ENCODE results near the gene RPP25.

The RPP25 gene

GRCh38 chr15:74955796-74956647, 550 bp downstream of the RPP25 start:
- H3K4me2 ChIP-seq (ENCODE audit: low read depth, low read length, poor library complexity, severe bottlenecking) = peak overlapping the region; percentile 81
- H3K9ac ChIP-seq (ENCODE audit: low read length) = peak overlapping the region; percentile 77
- H4K20me1 ChIP-seq (ENCODE audit: low read depth, low read length) = no peaks in the 10 kb centered on the region
- H3K79me2 ChIP-seq (ENCODE audit: insufficient read depth, low read length) = peaks cover 24% of the 10 kb centered on the region
- H3K27me3 ChIP-seq (ENCODE audit: low read length) = no peaks in the 10 kb centered on the region
- peak overlapping the region; percentile 63 for H3K4me3 ChIP-seq (ENCODE audit: insufficient read depth, low read length, poor library complexity, severe bottlenecking)
- no peaks in the 10 kb centered on the region for H3K9me2 ChIP-seq (replicated peaks; ENCODE audit: insufficient read depth, low read length)
- peak overlapping the region; percentile 68 for H3K27ac ChIP-seq (ENCODE audit: low read depth, low read length)
- H3F3A ChIP-seq (ENCODE audit: insufficient read depth) = 0 out of 2 replicates have a peak, but pooled peaks cover 4% of the 10 kb centered on the region
- H2AFZ ChIP-seq (ENCODE audit: low read depth, low read length, severe bottlenecking) = peak overlapping the region; percentile 82
- H3K9me3 ChIP-seq (ENCODE audit: insufficient read depth, low read length) = no peaks in the 10 kb centered on the region
- no peak for TF ChIP-seq EZH2phosphoT487 (conservative IDR thresholded peaks at IDR 0.05; ENCODE audit: low read length)
- TF ChIP-seq CTCF (IDR thresholded peaks at IDR 0.05; ENCODE audit: insufficient read depth, low read length, poor library complexity, severe bottlenecking) = peak; percentile 39
- no peaks in the 10 kb centered on the region for H3K36me3 ChIP-seq (ENCODE audit: low read length)

DNA sequence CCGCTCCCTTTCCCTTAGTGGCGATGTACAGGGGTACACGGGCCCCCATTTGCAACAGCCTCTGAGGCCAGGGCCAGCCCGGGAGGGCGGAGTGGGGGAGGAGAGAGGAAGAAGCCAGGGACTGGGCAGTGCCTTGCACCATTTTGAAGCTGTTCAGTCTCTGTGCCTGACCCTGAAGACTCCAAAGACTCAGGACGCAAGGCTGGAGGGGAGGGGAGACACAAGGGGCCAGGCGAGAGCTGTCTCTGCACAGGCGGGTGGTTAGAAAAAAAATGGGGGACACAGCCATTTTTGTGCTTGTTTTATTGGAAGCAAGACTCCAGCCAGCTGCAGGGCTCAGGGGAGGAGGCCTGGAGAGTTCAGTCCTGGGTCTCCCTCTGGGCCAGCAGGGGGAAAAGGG, 1.6 kb downstream of the RPP25 start:
- Histone ChIP-seq H3K9ac (ENCODE audit: low read length) (peak overlapping the region; percentile 77), H3K27ac (ENCODE audit: low read depth, low read length) (peak overlapping the region; percentile 14), H3K9me2 (replicated peaks; ENCODE audit: insufficient read depth, low read length) (no peaks in the 10 kb centered on the region), H3K4me2 (ENCODE audit: low read depth, low read length, poor library complexity, severe bottlenecking) (peak overlapping the region; percentile 81), H3K4me3 (ENCODE audit: insufficient read depth, low read length, poor library complexity, severe bottlenecking) (peak overlapping the region; percentile 63), H3K36me3 (ENCODE audit: low read length) (no peaks in the 10 kb centered on the region), H3F3A (ENCODE audit: insufficient read depth) (0 out of 2 replicates have a peak, but pooled peaks cover 4% of the 10 kb centered on the region), H4K20me1 (ENCODE audit: low read depth, low read length) (no peaks in the 10 kb centered on the region), H3K27me3 (ENCODE audit: low read length) (no peaks in the 10 kb centered on the region), H2AFZ (ENCODE audit: low read depth, low read length, severe bottlenecking) (no peak overlapping the region), H3K79me2 (ENCODE audit: insufficient read depth, low read length) (peaks cover 24% of the 10 kb centered on the region), H3K9me3 (ENCODE audit: insufficient read depth, low read length) (no peaks in the 10 kb centered on the region)
- TF ChIP-seq CTCF (IDR thresholded peaks at IDR 0.05; ENCODE audit: insufficient read depth, low read length, poor library complexity, severe bottlenecking) (no peak), EZH2phosphoT487 (conservative IDR thresholded peaks at IDR 0.05; ENCODE audit: low read length) (no peak)

GRCh38 chr15:74954515-74954914, 2.1 kb downstream of the RPP25 start:
- no peaks in the 10 kb centered on the region for H3K36me3 ChIP-seq (ENCODE audit: low read length)
- H4K20me1 ChIP-seq (ENCODE audit: low read depth, low read length) = no peaks in the 10 kb centered on the region
- H3K27me3 ChIP-seq (ENCODE audit: low read length) = no peaks in the 10 kb centered on the region
- H2AFZ ChIP-seq (ENCODE audit: low read depth, low read length, severe bottlenecking) = no peak overlapping the region
- peak overlapping the region; percentile 63 for H3K4me3 ChIP-seq (ENCODE audit: insufficient read depth, low read length, poor library complexity, severe bottlenecking)
- 0 out of 2 replicates have a peak, but pooled peaks cover 4% of the 10 kb centered on the region for H3F3A ChIP-seq (ENCODE audit: insufficient read depth)
- peak overlapping the region; percentile 77 for H3K9ac ChIP-seq (ENCODE audit: low read length)
- no peak overlapping the region; the same call in 1 of the 2 replicates for H3K27ac ChIP-seq (ENCODE audit: low read depth, low read length)
- no peaks in the 10 kb centered on the region for H3K9me2 ChIP-seq (replicated peaks; ENCODE audit: insufficient read depth, low read length)
- H3K4me2 ChIP-seq (ENCODE audit: low read depth, low read length, poor library complexity, severe bottlenecking) = peak overlapping the region; percentile 81
- H3K79me2 ChIP-seq (ENCODE audit: insufficient read depth, low read length) = peaks cover 24% of the 10 kb centered on the region
- no peaks in the 10 kb centered on the region for H3K9me3 ChIP-seq (ENCODE audit: insufficient read depth, low read length)
- TF ChIP-seq EZH2phosphoT487 (conservative IDR thresholded peaks at IDR 0.05; ENCODE audit: low read length) (no peak), CTCF (IDR thresholded peaks at IDR 0.05; ENCODE audit: insufficient read depth, low read length, poor library complexity, severe bottlenecking) (no peak)
